Astrocyte (in vitro differentiated cells and primary cell): ENCODE data around the gene GCHFR. TPM values are rescaled to one million over a fixed set of nuclear protein-coding genes. Genes with fewer than 3 reads are reported as not detected.

Experiments used
- DNase-seq: peaks from one replicate; pipeline ENCODE4 v3.0.0-alpha.2; 2010; ENCODE audit warnings: low read depth
- FAIRE-seq: peaks from 2 replicates; lab custom pipeline; 2011; peaks lifted over from hg19 to GRCh38; lab: Jason Lieb, UNC
- H2AFZ ChIP-seq: 2 replicates; pipeline ENCODE4 v1.6.0; 2012; ENCODE audit warnings: low read depth, low read length, inconsistent platforms
- H3K27ac ChIP-seq: 2 replicates; pipeline ENCODE4 v1.5.1; 2011; ENCODE audit warnings: low read depth, low read length, inconsistent platforms
- H3K27me3 ChIP-seq: 2 replicates; pipeline ENCODE4 v1.6.0; 2011; ENCODE audit warnings: low read length, inconsistent platforms; ENCODE audit not compliant: insufficient read depth
- H3K36me3 ChIP-seq: 2 replicates; pipeline ENCODE4 v1.5.1; 2011; ENCODE audit warnings: low read length, inconsistent platforms; ENCODE audit not compliant: insufficient read depth
- H3K4me1 ChIP-seq: 2 replicates; pipeline ENCODE4 v1.5.1; 2011; ENCODE audit warnings: low read length, inconsistent platforms; ENCODE audit not compliant: insufficient read depth
- H3K4me2 ChIP-seq: 2 replicates; pipeline ENCODE4 v1.6.0; 2012; ENCODE audit warnings: low read length, inconsistent platforms
- H3K4me3 ChIP-seq: 2 replicates; pipeline ENCODE4 v1.5.1; 2011; ENCODE audit warnings: low read depth, mild to moderate bottlenecking, low read length, inconsistent platforms; ENCODE audit not compliant: insufficient read depth
- H3K79me2 ChIP-seq: 2 replicates; pipeline ENCODE4 v1.6.0; 2012; ENCODE audit warnings: mild to moderate bottlenecking, low read length, inconsistent platforms; ENCODE audit not compliant: insufficient read depth
- H3K9ac ChIP-seq: 2 replicates; pipeline ENCODE4 v1.6.0; 2012; ENCODE audit warnings: mild to moderate bottlenecking, low read length, inconsistent platforms
- H3K9me3 ChIP-seq: 2 replicates; pipeline ENCODE4 v1.5.1; 2012; ENCODE audit warnings: low read depth, mild to moderate bottlenecking, low read length, inconsistent platforms; ENCODE audit not compliant: insufficient read depth
- H4K20me1 ChIP-seq: 2 replicates; pipeline ENCODE4 v1.6.0; 2012; ENCODE audit warnings: low read length, inconsistent platforms; ENCODE audit not compliant: insufficient read depth
- H3K27ac Mint-ChIP-seq: one replicate; pipeline ENCODE4 v1.8.0; 2021; ENCODE audit warnings: mild to moderate bottlenecking, mixed read lengths; ENCODE audit not compliant: unreplicated experiment
- H3K27me3 Mint-ChIP-seq: one replicate; pipeline ENCODE4 v1.8.0; 2021; ENCODE audit warnings: low read depth, mixed read lengths; ENCODE audit not compliant: unreplicated experiment
- H3K36me3 Mint-ChIP-seq: one replicate; pipeline ENCODE4 v1.8.0; 2021; ENCODE audit warnings: low read depth, mixed read lengths; ENCODE audit not compliant: unreplicated experiment
- H3K4me1 Mint-ChIP-seq: one replicate; pipeline ENCODE4 v1.8.0; 2021; ENCODE audit warnings: low read depth, mixed read lengths; ENCODE audit not compliant: unreplicated experiment
- H3K4me3 Mint-ChIP-seq: one replicate; pipeline ENCODE4 v1.8.0; 2021; ENCODE audit warnings: mild to moderate bottlenecking, moderate library complexity, mixed read lengths; ENCODE audit not compliant: unreplicated experiment
- H3K9me3 Mint-ChIP-seq: one replicate; pipeline ENCODE4 v1.8.0; 2021; ENCODE audit warnings: mild to moderate bottlenecking, mixed read lengths; ENCODE audit not compliant: unreplicated experiment
- CTCF ChIP-seq: IDR thresholded peaks from 2 replicates; pipeline ENCODE4 v1.5.1; 2011; ENCODE audit warnings: low read depth, mild to moderate bottlenecking, inconsistent platforms, low read length, moderate library complexity; ENCODE audit not compliant: insufficient read depth
- EZH2 ChIP-seq: IDR thresholded peaks from 2 replicates; pipeline ENCODE4 v1.6.1; 2012; ENCODE audit warnings: mild to moderate bottlenecking, low read length, inconsistent platforms; ENCODE audit not compliant: insufficient read depth
- total RNA-seq: library from RNA; stranded (reverse); gene quantifications from 2 replicates; pipeline ENCODE4 v1.2.1, GENCODE V29; 2021

GCHFR gene
- total RNA-seq, 1 donor from 2014 or later = 7.3 TPM

GRCh38 chr15:40771242-40771641 is 7.4 kb downstream of the GCHFR start:
- Mint-ChIP-seq H3K4me3 (no peak overlapping the region), H3K27me3 (no peaks in the 10 kb centered on the region), H3K4me1 (peaks cover 15% of the 10 kb centered on the region), H3K36me3 (peaks cover 15% of the 10 kb centered on the region), H3K27ac (no peak overlapping the region), H3K9me3 (no peaks in the 10 kb centered on the region)
- H3K4me3 ChIP-seq = no peak overlapping the region
- no peak for FAIRE-seq
- H3K4me1 ChIP-seq = peaks cover 35% of the 10 kb centered on the region
- H3K79me2 ChIP-seq = no peaks in the 10 kb centered on the region
- no peak overlapping the region for H3K27ac ChIP-seq
- no peak for DNase-seq
- no peak overlapping the region for H3K4me2 ChIP-seq
- no peaks in the 10 kb centered on the region for H3K9me3 ChIP-seq
- no peaks in the 10 kb centered on the region for H3K27me3 ChIP-seq
- TF ChIP-seq EZH2 (no peak), CTCF (no peak)
- peaks cover 31% of the 10 kb centered on the region for H4K20me1 ChIP-seq
- H3K36me3 ChIP-seq = peaks cover 14% of the 10 kb centered on the region
- H3K9ac ChIP-seq = no peak overlapping the region
- no peak overlapping the region for H2AFZ ChIP-seq

GRCh38 chr15:40772014-40772413 is 8.1 kb downstream of the GCHFR start:
- peaks cover 14% of the 10 kb centered on the region for H3K36me3 ChIP-seq
- no peak overlapping the region for H3K4me3 Mint-ChIP-seq
- no peak overlapping the region for H3K9ac ChIP-seq
- H3K9me3 ChIP-seq = no peaks in the 10 kb centered on the region
- H3K4me3 ChIP-seq = no peak overlapping the region
- FAIRE-seq (no peak), DNase-seq (no peak)
- no peak overlapping the region for H2AFZ ChIP-seq
- H3K27ac Mint-ChIP-seq = no peak overlapping the region
- no peak overlapping the region for H3K4me2 ChIP-seq
- H3K36me3 Mint-ChIP-seq = peaks cover 20% of the 10 kb centered on the region
- H3K79me2 ChIP-seq = no peaks in the 10 kb centered on the region
- TF ChIP-seq EZH2 (no peak), CTCF (no peak)
- no peaks in the 10 kb centered on the region for H3K9me3 Mint-ChIP-seq
- peaks cover 25% of the 10 kb centered on the region for H4K20me1 ChIP-seq
- H3K4me1 ChIP-seq = peaks cover 31% of the 10 kb centered on the region
- H3K27ac ChIP-seq = no peak overlapping the region
- peaks cover 17% of the 10 kb centered on the region for H3K4me1 Mint-ChIP-seq
- H3K27me3 Mint-ChIP-seq = no peaks in the 10 kb centered on the region
- no peaks in the 10 kb centered on the region for H3K27me3 ChIP-seq

GRCh38 chr15:40773496-40773895 is 9.6 kb downstream of the GCHFR start:
- H3K4me3 Mint-ChIP-seq = no peak overlapping the region
- no peak for DNase-seq
- FAIRE-seq = no peak
- Histone ChIP-seq H4K20me1 (peaks cover 21% of the 10 kb centered on the region), H2AFZ (no peak overlapping the region), H3K9me3 (no peaks in the 10 kb centered on the region), H3K79me2 (no peaks in the 10 kb centered on the region), H3K27ac (no peak overlapping the region), H3K4me3 (no peak overlapping the region), H3K9ac (no peak overlapping the region), H3K27me3 (no peaks in the 10 kb centered on the region), H3K4me2 (no peak overlapping the region), H3K4me1 (peaks cover 22% of the 10 kb centered on the region), H3K36me3 (peaks cover 14% of the 10 kb centered on the region)
- H3K9me3 Mint-ChIP-seq = no peaks in the 10 kb centered on the region
- TF ChIP-seq EZH2 (no peak), CTCF (no peak)
- H3K27me3 Mint-ChIP-seq = no peaks in the 10 kb centered on the region
- no peak overlapping the region for H3K27ac Mint-ChIP-seq
- H3K36me3 Mint-ChIP-seq = peaks cover 20% of the 10 kb centered on the region
- peaks cover 14% of the 10 kb centered on the region for H3K4me1 Mint-ChIP-seq
